HepG2 (cell line): ENCODE data around the gene TUFM.

ENCODE experiments used
- GABPA ChIP-seq, 2 experiments: IDR thresholded peaks; 2 replicates each; pipeline ENCODE4 v1.6.1; 2011 to 2016; ENCODE audit warnings: low read depth in 2 of 2, low read length in 1 of 2, missing biosample characterization in 1 of 2, missing genetic modification characterization in 1 of 2
- GTF2F1 ChIP-seq: fragments of 150-350 bp; IDR thresholded peaks from 2 replicates; pipeline ENCODE4 v1.6.1; 2014; ENCODE audit warnings: low read length
- MTERF4 ChIP-seq: sonication (generic); formaldehyde crosslinking; IDR thresholded peaks from 2 replicates; pipeline ENCODE4 v1.8.0; 2023; ENCODE audit warnings: mild to moderate bottlenecking, missing genetic modification reagents
- NFRKB ChIP-seq: fragments of 450-650 bp; IDR thresholded peaks from 2 replicates; pipeline ENCODE4 v1.6.1; 2017
- POLR2AphosphoS5 ChIP-seq: IDR thresholded peaks from 2 replicates; pipeline ENCODE4 v1.6.1; 2012; ENCODE audit warnings: low read depth, low read length
- RAD21 ChIP-seq: fragments of 450-650 bp; formaldehyde crosslinking; IDR thresholded peaks from 2 replicates; pipeline ENCODE4 v1.5.0; 2020; ENCODE audit warnings: mild to moderate bottlenecking
- TF ChIP-seq, protein P1 (sequence below): sonication (generic); formaldehyde crosslinking; IDR thresholded peaks from 2 replicates; pipeline ENCODE4 v1.5.0; 2020; ENCODE audit warnings: mild to moderate bottlenecking, missing genetic modification reagents, moderate library complexity
- TF ChIP-seq, protein P2 (sequence below), 2 experiments: IDR thresholded peaks; 2 replicates each; pipeline ENCODE4 v1.6.1; 2011 to 2012; ENCODE audit warnings: low read length in 2 of 2, borderline replicate concordance in 1 of 2, low read depth in 1 of 2, mild to moderate bottlenecking in 1 of 2, moderate library complexity in 1 of 2

- TF ChIP-seq MTERF4 (no peak), POLR2AphosphoS5 (no peak), GTF2F1 (no peak), GABPA (IDR thresholded peaks at IDR 0.05; ENCODE audit: low read depth, low read length) (no peak), GABPA (CRISPR knock-in tag; IDR thresholded peaks at IDR 0.05; ENCODE audit: low read depth) (no peak), NFRKB (no peak), RAD21 (no peak)
- TF ChIP-seq, protein P1, sequence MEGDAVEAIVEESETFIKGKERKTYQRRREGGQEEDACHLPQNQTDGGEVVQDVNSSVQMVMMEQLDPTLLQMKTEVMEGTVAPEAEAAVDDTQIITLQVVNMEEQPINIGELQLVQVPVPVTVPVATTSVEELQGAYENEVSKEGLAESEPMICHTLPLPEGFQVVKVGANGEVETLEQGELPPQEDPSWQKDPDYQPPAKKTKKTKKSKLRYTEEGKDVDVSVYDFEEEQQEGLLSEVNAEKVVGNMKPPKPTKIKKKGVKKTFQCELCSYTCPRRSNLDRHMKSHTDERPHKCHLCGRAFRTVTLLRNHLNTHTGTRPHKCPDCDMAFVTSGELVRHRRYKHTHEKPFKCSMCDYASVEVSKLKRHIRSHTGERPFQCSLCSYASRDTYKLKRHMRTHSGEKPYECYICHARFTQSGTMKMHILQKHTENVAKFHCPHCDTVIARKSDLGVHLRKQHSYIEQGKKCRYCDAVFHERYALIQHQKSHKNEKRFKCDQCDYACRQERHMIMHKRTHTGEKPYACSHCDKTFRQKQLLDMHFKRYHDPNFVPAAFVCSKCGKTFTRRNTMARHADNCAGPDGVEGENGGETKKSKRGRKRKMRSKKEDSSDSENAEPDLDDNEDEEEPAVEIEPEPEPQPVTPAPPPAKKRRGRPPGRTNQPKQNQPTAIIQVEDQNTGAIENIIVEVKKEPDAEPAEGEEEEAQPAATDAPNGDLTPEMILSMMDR = no peak
- TF ChIP-seq, protein P2, sequence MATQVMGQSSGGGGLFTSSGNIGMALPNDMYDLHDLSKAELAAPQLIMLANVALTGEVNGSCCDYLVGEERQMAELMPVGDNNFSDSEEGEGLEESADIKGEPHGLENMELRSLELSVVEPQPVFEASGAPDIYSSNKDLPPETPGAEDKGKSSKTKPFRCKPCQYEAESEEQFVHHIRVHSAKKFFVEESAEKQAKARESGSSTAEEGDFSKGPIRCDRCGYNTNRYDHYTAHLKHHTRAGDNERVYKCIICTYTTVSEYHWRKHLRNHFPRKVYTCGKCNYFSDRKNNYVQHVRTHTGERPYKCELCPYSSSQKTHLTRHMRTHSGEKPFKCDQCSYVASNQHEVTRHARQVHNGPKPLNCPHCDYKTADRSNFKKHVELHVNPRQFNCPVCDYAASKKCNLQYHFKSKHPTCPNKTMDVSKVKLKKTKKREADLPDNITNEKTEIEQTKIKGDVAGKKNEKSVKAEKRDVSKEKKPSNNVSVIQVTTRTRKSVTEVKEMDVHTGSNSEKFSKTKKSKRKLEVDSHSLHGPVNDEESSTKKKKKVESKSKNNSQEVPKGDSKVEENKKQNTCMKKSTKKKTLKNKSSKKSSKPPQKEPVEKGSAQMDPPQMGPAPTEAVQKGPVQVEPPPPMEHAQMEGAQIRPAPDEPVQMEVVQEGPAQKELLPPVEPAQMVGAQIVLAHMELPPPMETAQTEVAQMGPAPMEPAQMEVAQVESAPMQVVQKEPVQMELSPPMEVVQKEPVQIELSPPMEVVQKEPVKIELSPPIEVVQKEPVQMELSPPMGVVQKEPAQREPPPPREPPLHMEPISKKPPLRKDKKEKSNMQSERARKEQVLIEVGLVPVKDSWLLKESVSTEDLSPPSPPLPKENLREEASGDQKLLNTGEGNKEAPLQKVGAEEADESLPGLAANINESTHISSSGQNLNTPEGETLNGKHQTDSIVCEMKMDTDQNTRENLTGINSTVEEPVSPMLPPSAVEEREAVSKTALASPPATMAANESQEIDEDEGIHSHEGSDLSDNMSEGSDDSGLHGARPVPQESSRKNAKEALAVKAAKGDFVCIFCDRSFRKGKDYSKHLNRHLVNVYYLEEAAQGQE (IDR thresholded peaks at IDR 0.05; ENCODE audit: borderline replicate concordance in 1 of 2, low read depth in 1 of 2, low read length in 2 of 2) = no peak
Measured at GRCh38 chr16:28859326-28859725, 13.2 kb upstream of the TUFM start.
